Gastrocnemius medialis (tissue), 4 donors: ENCODE measurements around the gene PUM1.

Experiments
- POLR2A ChIP-seq, 2 donors: fragments of 450-650 bp; IDR thresholded peaks; one replicate each; pipeline ENCODE4 v1.6.1; 2017; ENCODE audit warnings: antibody characterized with exemption in 2 of 2, mild to moderate bottlenecking in 2 of 2, moderate library complexity in 2 of 2
- TF ChIP-seq, protein P1 (sequence below), 5 experiments: fragments of 450-650 bp in 3 of 5; fragments of 200-600 bp in 2 of 5; sonication (generic) in 2 of 5; IDR thresholded peaks in 4 of 5; conservative IDR thresholded peaks in 1 of 5; 1 replicate in 4 of 5; 2 replicates in 1 of 5; pipeline ENCODE4 v1.5.1; 2016 to 2019; ENCODE audit warnings: antibody characterized with exemption in 5 of 5, mild to moderate bottlenecking in 3 of 5, moderate library complexity in 3 of 5

GRCh38 chr1:30908696-30909364 is 156.7 kb downstream of the PUM1 start, which contains the start of gene SDC3:
- TF ChIP-seq, protein P1, sequence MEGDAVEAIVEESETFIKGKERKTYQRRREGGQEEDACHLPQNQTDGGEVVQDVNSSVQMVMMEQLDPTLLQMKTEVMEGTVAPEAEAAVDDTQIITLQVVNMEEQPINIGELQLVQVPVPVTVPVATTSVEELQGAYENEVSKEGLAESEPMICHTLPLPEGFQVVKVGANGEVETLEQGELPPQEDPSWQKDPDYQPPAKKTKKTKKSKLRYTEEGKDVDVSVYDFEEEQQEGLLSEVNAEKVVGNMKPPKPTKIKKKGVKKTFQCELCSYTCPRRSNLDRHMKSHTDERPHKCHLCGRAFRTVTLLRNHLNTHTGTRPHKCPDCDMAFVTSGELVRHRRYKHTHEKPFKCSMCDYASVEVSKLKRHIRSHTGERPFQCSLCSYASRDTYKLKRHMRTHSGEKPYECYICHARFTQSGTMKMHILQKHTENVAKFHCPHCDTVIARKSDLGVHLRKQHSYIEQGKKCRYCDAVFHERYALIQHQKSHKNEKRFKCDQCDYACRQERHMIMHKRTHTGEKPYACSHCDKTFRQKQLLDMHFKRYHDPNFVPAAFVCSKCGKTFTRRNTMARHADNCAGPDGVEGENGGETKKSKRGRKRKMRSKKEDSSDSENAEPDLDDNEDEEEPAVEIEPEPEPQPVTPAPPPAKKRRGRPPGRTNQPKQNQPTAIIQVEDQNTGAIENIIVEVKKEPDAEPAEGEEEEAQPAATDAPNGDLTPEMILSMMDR (IDR thresholded peaks at IDR 0.05 in 4 of 5, conservative IDR thresholded peaks at IDR 0.05 in 1 of 5), result no peak
- TF ChIP-seq POLR2A (IDR thresholded peaks at IDR 0.05), result no peak
